Mesodermal cell (in vitro differentiated cells): ENCODE measurements around the gene TNNT3.
"Not testable (repeated sequence)": the region's sequence is repeated elsewhere in the genome, so short reads cannot be mapped to it uniquely, and the experiment has no call there.

ENCODE experiments used
- H3K27ac ChIP-seq: 2 replicates; pipeline ENCODE4 v1.7.0; 2013; ENCODE audit warnings: mild to moderate bottlenecking, low read depth, low read length, moderate library complexity; ENCODE audit not compliant: severe bottlenecking
- H3K36me3 ChIP-seq: 2 replicates; pipeline ENCODE4 v1.7.1; 2013; ENCODE audit warnings: mild to moderate bottlenecking, low read length, moderate library complexity; ENCODE audit not compliant: control insufficient read depth, insufficient read depth
- H3K4me1 ChIP-seq: one replicate; pipeline ENCODE4 v1.7.1; 2013; ENCODE audit warnings: mild to moderate bottlenecking, low read length; ENCODE audit not compliant: insufficient read depth, control insufficient read depth, poor library complexity, severe bottlenecking
- H3K4me3 ChIP-seq: 2 replicates; pipeline ENCODE4 v1.7.0; 2013; ENCODE audit warnings: low read length, control low read depth, mild to moderate bottlenecking; ENCODE audit not compliant: insufficient read depth, poor library complexity, severe bottlenecking; ENCODE audit errors: extremely low read depth
- H3K9me3 ChIP-seq: 2 replicates; pipeline ENCODE4 v1.7.1; 2013; ENCODE audit warnings: mild to moderate bottlenecking, low read length, moderate library complexity; ENCODE audit not compliant: control insufficient read depth
- WGBS, 2 experiments: methylation state at CpG; one replicate each; pipeline ENCODE4 v1.1.5; 2013; ENCODE audit warnings: missing lambda C conversion rate in 2 of 2; ENCODE audit not compliant: insufficient coverage in 2 of 2; 5-methylcytosine and 5-hydroxymethylcytosine counted together

The TNNT3 gene

DNA sequence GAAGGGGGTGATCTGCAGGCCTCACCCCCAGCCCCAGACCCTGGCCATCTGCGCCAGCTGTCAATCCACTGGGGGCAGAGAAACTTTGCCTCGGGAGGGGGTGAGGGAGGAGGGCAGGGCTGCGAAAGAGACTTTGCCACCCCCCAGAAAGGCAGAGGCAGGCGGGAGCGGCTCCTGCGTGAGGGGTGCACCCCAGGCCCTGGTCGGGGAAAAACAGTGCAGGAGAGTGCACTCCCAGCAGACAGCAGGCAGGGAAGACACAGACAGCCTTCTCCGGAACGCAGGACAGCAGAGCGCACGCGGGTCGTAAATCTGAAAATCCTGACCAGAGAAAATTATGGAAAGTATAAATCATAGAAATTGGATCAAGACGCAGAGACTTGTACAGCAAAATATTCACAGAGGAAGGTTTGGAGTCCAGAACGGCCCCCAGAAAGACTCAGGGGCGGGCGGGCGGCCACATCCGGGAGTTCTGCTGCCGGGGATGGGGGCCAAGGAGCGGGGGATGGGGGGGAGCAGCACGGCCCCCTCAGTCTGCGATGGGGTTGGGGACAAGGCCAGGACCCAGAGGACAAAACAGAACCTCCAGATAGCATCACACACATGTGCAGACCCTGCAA is 19.6 kb downstream of the TNNT3 start:
- WGBS, 2 experiments = 85 to 89% methylated on average over 6 to 18 of the region's 23 CpGs
- Histone ChIP-seq H3K4me3 (no peak overlapping the region), H3K9me3 (no peaks in the 10 kb centered on the region), H3K27ac (no peak overlapping the region), H3K36me3 (no peaks in the 10 kb centered on the region), H3K4me1 (no peaks in the 10 kb centered on the region)

GRCh38 chr11:1939788-1940187 is 20.3 kb downstream of the TNNT3 start:
- not testable (repeated sequence) for H3K9me3 ChIP-seq, H3K4me1 ChIP-seq, H3K36me3 ChIP-seq, H3K27ac ChIP-seq, H3K4me3 ChIP-seq
- 80 to 100% methylated on average over 1 of the region's 1 CpG for WGBS, 2 experiments

DNA sequence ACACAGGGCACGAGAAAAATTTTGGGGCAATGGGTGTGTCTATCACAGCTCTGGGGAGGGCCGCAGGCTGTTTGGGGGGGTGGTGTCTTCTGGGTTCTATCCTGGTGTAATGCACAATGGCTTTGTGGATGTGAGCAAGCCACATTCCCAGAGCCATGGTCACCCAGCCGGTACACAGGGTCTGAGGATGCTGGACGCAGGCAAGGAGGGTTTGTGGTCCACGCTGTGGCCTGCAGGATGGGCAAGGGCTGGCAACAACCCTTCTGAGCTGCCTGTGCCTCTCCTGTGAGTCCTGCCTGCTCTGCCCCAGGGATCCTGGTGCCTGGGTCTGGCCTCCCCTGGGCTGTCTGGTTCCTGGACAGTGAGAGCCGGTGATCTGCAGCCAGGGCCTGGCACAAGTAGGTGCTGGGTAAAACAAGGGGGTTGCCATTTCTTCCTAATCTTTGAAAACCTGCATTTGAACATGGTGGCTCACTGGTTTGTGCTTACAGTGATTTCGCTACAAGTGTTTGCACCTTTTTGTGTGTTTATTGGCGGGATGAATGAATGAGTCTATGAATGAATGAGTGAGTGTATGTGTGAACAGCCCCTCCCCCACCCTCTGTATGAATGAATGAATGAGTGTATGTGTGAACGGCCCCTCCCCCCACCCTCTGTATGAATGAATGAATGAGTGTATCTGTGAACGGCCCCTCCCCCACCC is 23.2 kb downstream of the TNNT3 start:
- no peaks in the 10 kb centered on the region for H3K36me3 ChIP-seq
- H3K27ac ChIP-seq = no peak overlapping the region
- no peak overlapping the region for H3K4me3 ChIP-seq
- no peaks in the 10 kb centered on the region for H3K4me1 ChIP-seq
- WGBS, 2 experiments = 95 to 98% methylated on average over 6 of the region's 10 CpGs
- no peaks in the 10 kb centered on the region for H3K9me3 ChIP-seq

DNA sequence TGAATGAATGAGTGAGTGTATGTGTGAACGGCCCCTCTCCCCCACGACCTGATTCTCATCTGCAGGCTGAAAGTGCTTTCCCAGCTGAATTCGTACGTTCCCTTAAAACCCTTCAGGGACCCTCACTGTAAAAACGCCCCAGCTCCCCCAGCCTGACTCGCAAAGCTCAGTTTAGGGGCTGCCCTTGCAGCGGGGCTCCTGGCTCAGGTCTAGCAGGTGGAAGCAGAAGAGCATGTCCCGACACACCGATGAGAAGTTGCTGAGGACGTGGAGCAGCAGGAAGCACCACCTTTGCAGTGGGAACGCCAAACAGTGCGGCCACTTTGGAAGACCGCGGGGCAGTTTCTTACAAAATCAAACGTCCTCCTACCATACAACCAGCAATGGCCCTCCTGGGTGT is 24.1 kb downstream of the TNNT3 start:
- no peaks in the 10 kb centered on the region for H3K36me3 ChIP-seq
- H3K27ac ChIP-seq = no peak overlapping the region
- no peaks in the 10 kb centered on the region for H3K9me3 ChIP-seq
- no peak overlapping the region for H3K4me3 ChIP-seq
- H3K4me1 ChIP-seq = no peaks in the 10 kb centered on the region
- WGBS, 2 experiments = 81 to 88% methylated on average over 11 to 13 of the region's 15 CpGs

- no peak overlapping the region for H3K27ac ChIP-seq
- no peak overlapping the region for H3K4me3 ChIP-seq
- H3K36me3 ChIP-seq = no peaks in the 10 kb centered on the region
- 91 to 93% methylated on average over 9 of the region's 9 CpGs for WGBS, 2 experiments
- H3K4me1 ChIP-seq = no peaks in the 10 kb centered on the region
- H3K9me3 ChIP-seq = no peaks in the 10 kb centered on the region
Observed at GRCh38 chr11:1943977-1944376, 24.5 kb downstream of the TNNT3 start.

DNA sequence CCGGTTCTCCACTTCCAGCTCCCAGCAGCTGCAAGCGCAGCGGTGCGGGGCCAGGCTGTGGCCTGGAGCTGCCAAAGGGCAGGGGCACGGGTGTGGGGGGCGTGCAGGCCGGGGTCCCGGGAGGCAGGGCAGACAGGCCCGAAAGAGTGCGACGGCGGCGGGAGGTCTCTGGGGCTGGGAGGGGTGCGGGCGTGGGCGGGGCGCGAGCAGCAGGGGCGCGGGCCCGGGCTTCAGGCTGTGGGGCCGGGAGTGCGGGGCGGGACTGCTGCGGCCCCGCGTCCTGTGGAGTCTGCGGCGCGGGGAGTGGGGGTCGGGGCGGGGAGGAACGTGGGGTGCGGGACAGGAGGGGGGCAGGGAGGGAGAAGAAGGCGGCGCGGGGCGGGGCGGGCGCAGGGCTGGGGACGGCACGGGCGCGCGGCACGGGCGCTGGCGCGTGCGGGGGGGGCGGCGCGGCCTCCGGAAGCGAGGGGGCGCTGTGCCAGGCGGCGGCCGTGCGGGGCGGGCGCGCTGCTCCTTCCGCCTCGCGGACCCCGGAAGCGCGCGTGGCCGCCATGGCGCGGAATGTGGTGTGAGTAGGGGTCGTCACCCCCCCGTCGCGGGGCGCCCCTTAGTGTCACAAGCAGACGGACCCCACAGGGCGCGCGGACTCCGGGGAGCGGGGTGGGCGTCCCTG is 27.4 kb downstream of the TNNT3 start, which contains the start of gene MRPL23:
MRPL23 (plus strand) TSS at position 521 of the 673 bp plus-strand sequence; CDS start at position 552, 31 bp downstream.
- Histone ChIP-seq H3K27ac (no peak within 1 kb of the TSS), H3K36me3 (no peaks in the 10 kb centered on the region), H3K9me3 (no peaks in the 10 kb centered on the region), H3K4me1 (no peaks in the 10 kb centered on the region), H3K4me3 (no peak within 1 kb of the TSS)
- WGBS, 2 experiments = no CpG with 5 or more reads among the region's 85 CpGs

DNA sequence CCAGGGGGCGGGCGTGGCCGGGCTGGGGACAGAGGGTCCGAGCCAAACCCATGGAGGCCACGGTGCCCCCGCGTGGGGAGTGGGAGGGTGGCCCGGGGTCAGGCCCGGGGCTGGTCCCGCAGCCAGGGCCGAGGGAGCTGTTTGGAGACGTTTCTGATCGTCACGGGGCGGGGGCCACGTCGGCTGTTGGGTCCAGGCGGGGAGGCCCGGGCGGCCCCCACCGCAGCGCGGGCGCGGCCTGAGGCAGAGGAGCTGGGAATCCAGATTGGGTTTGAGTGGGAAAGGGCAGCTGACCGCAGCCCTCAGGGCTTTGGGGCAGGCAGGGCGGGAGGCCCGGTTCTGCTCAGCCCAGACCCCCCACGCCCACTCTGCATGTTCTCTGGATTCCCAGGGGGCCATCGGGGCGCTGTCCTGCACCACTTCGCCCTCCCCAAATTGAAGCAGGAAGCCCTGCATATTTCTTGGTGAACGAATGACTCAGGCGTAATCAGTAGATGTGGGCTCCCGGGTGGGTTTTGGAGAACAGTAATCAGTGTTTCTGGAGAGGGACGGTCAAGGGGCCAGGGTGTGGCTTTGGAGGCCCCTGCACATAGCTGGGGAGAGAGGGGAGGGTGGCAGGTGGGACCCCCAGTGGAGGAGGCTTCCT is 28.2 kb downstream of the TNNT3 start:
- H3K27ac ChIP-seq = no peak overlapping the region
- H3K36me3 ChIP-seq = no peaks in the 10 kb centered on the region
- WGBS, 2 experiments = no CpG with 5 or more reads among the region's 36 CpGs
- H3K4me1 ChIP-seq = no peaks in the 10 kb centered on the region
- H3K4me3 ChIP-seq = no peak overlapping the region
- H3K9me3 ChIP-seq = no peaks in the 10 kb centered on the region

DNA sequence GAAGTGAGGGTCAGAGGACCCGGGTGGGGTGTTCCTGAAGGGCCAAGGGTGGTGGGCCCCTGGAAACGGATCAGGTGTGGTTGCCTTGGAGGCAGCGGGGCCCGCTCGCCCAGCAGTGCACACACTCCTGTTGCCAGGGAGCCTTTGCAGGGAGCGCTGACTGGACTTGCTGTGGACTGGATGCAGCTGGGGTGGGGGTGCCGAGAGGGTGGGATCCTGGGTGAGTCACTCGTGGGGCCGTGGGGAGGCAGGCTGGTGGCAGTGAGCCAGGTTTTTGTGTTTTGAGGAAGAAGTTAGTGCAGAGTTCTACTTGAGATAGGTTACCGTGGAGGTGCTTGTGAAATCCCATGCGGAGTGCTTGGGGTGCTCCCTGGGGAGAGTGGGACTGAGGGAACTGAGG is 28.9 kb downstream of the TNNT3 start:
- WGBS, 2 experiments = no CpG with 5 or more reads among the region's 11 CpGs
- Histone ChIP-seq H3K4me3 (no peak overlapping the region), H3K27ac (no peak overlapping the region), H3K36me3 (no peaks in the 10 kb centered on the region), H3K9me3 (no peaks in the 10 kb centered on the region), H3K4me1 (no peaks in the 10 kb centered on the region)

- no peaks in the 10 kb centered on the region for H3K9me3 ChIP-seq
- no peak overlapping the region for H3K4me3 ChIP-seq
- no peak overlapping the region for H3K27ac ChIP-seq
- no CpG with 5 or more reads among the region's 6 CpGs for WGBS, 2 experiments
- no peaks in the 10 kb centered on the region for H3K4me1 ChIP-seq
- H3K36me3 ChIP-seq = no peaks in the 10 kb centered on the region
Observed at GRCh38 chr11:1949302-1949701, 29.8 kb downstream of the TNNT3 start.

DNA sequence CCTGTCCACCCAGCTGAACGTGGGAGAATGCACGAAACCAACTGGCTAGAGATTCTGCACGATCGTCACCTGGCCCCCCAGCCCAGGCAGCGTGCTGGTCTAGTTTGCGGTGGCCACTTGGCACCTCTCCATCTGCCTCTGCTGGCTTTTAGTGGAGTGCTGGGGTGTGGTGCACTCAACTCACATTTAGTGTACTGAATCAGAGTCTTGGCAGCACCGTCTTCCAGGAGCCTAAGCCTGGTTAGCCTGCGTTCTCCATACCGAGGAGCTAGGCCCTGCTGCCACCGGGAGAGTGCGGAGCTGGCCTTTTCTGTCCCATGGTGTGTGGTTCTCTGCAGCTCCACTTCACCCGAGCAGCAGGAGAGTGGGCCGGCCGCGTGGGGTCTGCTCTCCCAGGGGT is 30.4 kb downstream of the TNNT3 start:
- Histone ChIP-seq H3K36me3 (no peaks in the 10 kb centered on the region), H3K27ac (no peak overlapping the region), H3K9me3 (no peaks in the 10 kb centered on the region), H3K4me1 (no peaks in the 10 kb centered on the region), H3K4me3 (no peak overlapping the region)
- WGBS, 2 experiments = no CpG with 5 or more reads among the region's 15 CpGs
